Ovary (tissue), 9 donors: ENCODE measurements around the gene GRK6. TPM values are rescaled to one million over a fixed set of nuclear protein-coding genes. Genes with fewer than 3 reads are reported as not detected.

Experiments used
- DNase-seq, 5 donors: peaks; one replicate each; pipeline ENCODE4 v3.0.0-alpha.2; 2019 to 2020
- H3K27ac ChIP-seq, 2 donors: fragments of 200-600 bp; one replicate each; pipeline versions ENCODE4 v1.5.1 to v1.8.0; 2019 to 2022
- H3K27me3 ChIP-seq: fragments of 200-600 bp; one replicate; pipeline ENCODE4 v1.8.0; 2022
- H3K36me3 ChIP-seq: fragments of 200-600 bp; sonication (generic); one replicate; pipeline ENCODE4 v1.5.1; 2019
- H3K4me1 ChIP-seq: one replicate; pipeline ENCODE4 v1.8.1; 2013; ENCODE audit warnings: mild to moderate bottlenecking, moderate library complexity; ENCODE audit not compliant: insufficient read depth
- H3K4me3 ChIP-seq: fragments of 200-600 bp; sonication (generic); one replicate; pipeline ENCODE4 v1.5.1; 2017
- H3K9me3 ChIP-seq, 2 donors: fragments of 200-600 bp in 1 of 2; sonication (generic) in 1 of 2; one replicate each; pipeline versions ENCODE4 v1.5.1 to v1.8.1; 2013 to 2019; ENCODE audit warnings: mild to moderate bottlenecking in 1 of 2, moderate library complexity in 1 of 2
- EP300 ChIP-seq: sonication (generic); formaldehyde crosslinking; IDR thresholded peaks from one replicate; pipeline ENCODE4 v1.6.1; 2017; ENCODE audit warnings: antibody characterized with exemption
- POLR2A ChIP-seq: fragments of 450-650 bp; IDR thresholded peaks from one replicate; pipeline ENCODE4 v1.6.1; 2017; ENCODE audit warnings: antibody characterized with exemption, mild to moderate bottlenecking, moderate library complexity
- WGBS, 3 donors: extraction: QIAGEN DNeasy Blood & Tissue Kit in 1 of 3; methylation state at CpG; one replicate each; pipeline versions ENCODE4 v1.1.5 to v1.1.7; 2013 to 2017; 5-methylcytosine and 5-hydroxymethylcytosine counted together
- intact Hi-C, 4 donors: fragments of 100-400 bp; cut with DNase I; formaldehyde crosslinking; loops; one replicate each; pipeline versions ENCODE4 v1.11.0 to v1.15.1; 2022 to 2023
- polyA plus RNA-seq, 2 donors: library from polyadenylated mRNA; stranded (reverse); fragments of 200-250 nt in 1 of 2; fragments of 350-450 nt in 1 of 2; fragmentation: Illumina TruSeq in 1 of 2; extraction: RNeasy Lipid Tissue Mini Kit (QIAGEN cat#74804) in 1 of 2; gene quantifications; one replicate each; pipeline ENCODE4 v1.2.3, GENCODE V29; 2013 to 2014
- total RNA-seq, 7 donors: library from RNA; depleted of rRNA in 2 of 7; stranded (reverse); fragments of >200 nt in 2 of 7; fragmentation: NEBNext Ultra II Directional in 3 of 7; extraction: Animal tissue kit (Norgen Biotek cat#: 25700) in 3 of 7; gene quantifications; one replicate each; pipeline versions ENCODE4 v1.1.0 to v1.2.4, GENCODE V29; 2016 to 2023
- TF ChIP-seq, protein P1 (sequence below), 3 donors: fragments of 450-650 bp in 2 of 3; fragments of 200-600 bp in 1 of 3; IDR thresholded peaks; one replicate each; pipeline versions ENCODE4 v1.5.1 to v1.8.0; 2016 to 2022; ENCODE audit warnings: antibody characterized with exemption in 3 of 3, mild to moderate bottlenecking in 1 of 3
- donor health status: DM: no; HTN: no; CAD: no; lungs with moderate emphysema.
- donor health status: DM: no; HTN: no; CAD: no.
- donor health status: Bipolar disorder and iron deficiency.
- donor health status: DM: yes; HTN: yes; CAD: no.
- donor health status: DM: no; HTN: no; CAD: no.
- donor health status: DM: yes; HTN: yes; CAD: no.

GRK6 gene
- total and polyA plus RNA-seq, 9 donors, result 5.9 to 30.3 (median 18.6) TPM

DNA sequence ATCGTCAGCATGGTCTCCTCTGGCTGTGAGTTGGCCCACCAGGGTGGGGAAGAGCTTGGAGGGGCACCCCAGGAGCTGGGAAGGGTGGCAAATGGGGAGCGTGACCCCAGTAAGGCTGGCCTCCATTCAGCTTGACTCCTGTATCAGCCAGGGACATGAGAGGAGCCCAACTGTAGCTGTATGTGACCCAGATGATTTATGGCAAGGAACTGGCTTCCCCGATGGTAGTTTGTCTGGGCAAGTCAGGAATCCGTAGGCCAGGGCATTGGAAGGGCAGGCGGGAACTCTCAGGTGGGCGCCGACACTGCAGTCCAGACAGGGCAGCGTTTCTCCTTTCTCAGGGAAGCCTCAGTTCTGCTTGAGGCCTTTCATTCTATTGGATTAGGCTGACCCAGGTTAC is 39.9 kb upstream of the GRK6 start:
- no peaks in the 10 kb centered on the region for H3K4me1 ChIP-seq
- no peaks in the 10 kb centered on the region for H3K27me3 ChIP-seq
- no peak overlapping the region for H3K4me3 ChIP-seq
- H3K36me3 ChIP-seq, result no peaks in the 10 kb centered on the region
- H3K27ac ChIP-seq, result no peak overlapping the region
- intact Hi-C loops, result loop anchor here in 2 of 4 donors (10.0 kb wide), 2 partner anchors 272 to 788 kb away; no protein-coding TSS in a partner anchor
- no peak for TF ChIP-seq EP300
- no peak for DNase-seq
- 75 to 80% (median 80%) methylated on average over 8 of the region's 8 CpGs for WGBS, 3 donors
- no peaks in the 10 kb centered on the region for H3K9me3 ChIP-seq

DNA sequence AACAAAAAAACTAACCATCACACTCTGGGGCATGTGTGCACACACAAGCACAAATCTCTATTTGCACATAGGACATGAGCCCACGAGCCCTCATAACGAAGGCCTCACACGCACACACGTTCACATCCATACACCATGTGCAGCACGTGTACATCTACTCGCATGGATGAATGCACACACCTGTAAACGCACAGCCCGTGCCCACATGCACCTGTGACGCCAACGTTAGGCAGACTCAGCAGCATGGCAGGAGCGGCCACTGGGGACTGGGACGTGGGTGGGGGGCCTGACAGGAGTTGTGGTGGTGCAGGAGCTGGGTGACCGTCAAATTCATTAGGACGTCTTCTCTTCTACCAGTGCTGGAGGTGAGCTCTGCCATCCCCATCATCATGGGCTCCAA is 39.1 kb upstream of the GRK6 start:
- no peaks in the 10 kb centered on the region for H3K4me1 ChIP-seq
- H3K9me3 ChIP-seq, result no peaks in the 10 kb centered on the region
- H3K27me3 ChIP-seq, result no peaks in the 10 kb centered on the region
- H3K36me3 ChIP-seq, result no peaks in the 10 kb centered on the region
- no peak overlapping the region for H3K27ac ChIP-seq
- intact Hi-C loops, result loop anchor here in 2 of 4 donors (10.0 kb wide), 2 partner anchors 273 to 787 kb away; no protein-coding TSS in a partner anchor
- no peak overlapping the region for H3K4me3 ChIP-seq
- 74 to 81% (median 77%) methylated on average over 14 of the region's 14 CpGs for WGBS, 3 donors
- TF ChIP-seq EP300 (no peak), POLR2A (no peak)
- TF ChIP-seq, protein P1, sequence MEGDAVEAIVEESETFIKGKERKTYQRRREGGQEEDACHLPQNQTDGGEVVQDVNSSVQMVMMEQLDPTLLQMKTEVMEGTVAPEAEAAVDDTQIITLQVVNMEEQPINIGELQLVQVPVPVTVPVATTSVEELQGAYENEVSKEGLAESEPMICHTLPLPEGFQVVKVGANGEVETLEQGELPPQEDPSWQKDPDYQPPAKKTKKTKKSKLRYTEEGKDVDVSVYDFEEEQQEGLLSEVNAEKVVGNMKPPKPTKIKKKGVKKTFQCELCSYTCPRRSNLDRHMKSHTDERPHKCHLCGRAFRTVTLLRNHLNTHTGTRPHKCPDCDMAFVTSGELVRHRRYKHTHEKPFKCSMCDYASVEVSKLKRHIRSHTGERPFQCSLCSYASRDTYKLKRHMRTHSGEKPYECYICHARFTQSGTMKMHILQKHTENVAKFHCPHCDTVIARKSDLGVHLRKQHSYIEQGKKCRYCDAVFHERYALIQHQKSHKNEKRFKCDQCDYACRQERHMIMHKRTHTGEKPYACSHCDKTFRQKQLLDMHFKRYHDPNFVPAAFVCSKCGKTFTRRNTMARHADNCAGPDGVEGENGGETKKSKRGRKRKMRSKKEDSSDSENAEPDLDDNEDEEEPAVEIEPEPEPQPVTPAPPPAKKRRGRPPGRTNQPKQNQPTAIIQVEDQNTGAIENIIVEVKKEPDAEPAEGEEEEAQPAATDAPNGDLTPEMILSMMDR (IDR thresholded peaks at IDR 0.05), result no peak
- DNase-seq, result no peak

DNA sequence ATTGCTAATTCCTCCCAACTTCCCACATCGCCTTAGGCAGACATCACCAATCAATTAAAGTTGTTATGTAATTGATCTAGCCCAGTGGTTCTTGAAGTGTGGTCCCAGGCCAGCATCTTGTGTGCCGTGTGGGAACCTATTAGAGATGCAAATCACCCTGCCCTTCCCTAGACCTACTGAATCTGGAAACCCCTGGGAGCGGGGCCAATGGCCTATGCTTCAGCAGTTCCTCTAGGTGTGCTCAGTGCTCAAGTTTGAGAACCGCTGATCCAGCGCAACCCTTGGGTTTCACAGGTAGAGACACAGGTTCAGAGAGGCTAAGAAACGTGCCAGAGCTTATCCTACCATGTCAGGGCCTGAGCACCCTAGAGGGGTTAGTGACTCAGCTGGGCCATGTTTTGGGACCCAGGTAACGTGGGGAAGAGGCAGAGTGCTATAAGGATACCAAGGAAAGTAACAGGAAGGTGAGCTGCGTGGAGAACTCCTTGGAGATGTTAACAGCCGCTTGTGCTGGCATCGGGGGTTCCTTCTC is 37.9 kb upstream of the GRK6 start:
- Histone ChIP-seq H3K9me3 (no peaks in the 10 kb centered on the region), H3K4me3 (no peak overlapping the region), H3K36me3 (no peaks in the 10 kb centered on the region), H3K27ac (no peak overlapping the region), H3K27me3 (no peaks in the 10 kb centered on the region), H3K4me1 (no peaks in the 10 kb centered on the region)
- TF ChIP-seq POLR2A, result no peak
- no peak for TF ChIP-seq EP300
- TF ChIP-seq, protein P1 (IDR thresholded peaks at IDR 0.05), result no peak
- intact Hi-C loops, result loop anchor here in 2 of 4 donors (10.0 kb wide), 2 partner anchors 274 to 786 kb away; no protein-coding TSS in a partner anchor
- DNase-seq, result no peak
- WGBS, 3 donors, result 84 to 89% (median 88%) methylated on average over 10 of the region's 10 CpGs

DNA sequence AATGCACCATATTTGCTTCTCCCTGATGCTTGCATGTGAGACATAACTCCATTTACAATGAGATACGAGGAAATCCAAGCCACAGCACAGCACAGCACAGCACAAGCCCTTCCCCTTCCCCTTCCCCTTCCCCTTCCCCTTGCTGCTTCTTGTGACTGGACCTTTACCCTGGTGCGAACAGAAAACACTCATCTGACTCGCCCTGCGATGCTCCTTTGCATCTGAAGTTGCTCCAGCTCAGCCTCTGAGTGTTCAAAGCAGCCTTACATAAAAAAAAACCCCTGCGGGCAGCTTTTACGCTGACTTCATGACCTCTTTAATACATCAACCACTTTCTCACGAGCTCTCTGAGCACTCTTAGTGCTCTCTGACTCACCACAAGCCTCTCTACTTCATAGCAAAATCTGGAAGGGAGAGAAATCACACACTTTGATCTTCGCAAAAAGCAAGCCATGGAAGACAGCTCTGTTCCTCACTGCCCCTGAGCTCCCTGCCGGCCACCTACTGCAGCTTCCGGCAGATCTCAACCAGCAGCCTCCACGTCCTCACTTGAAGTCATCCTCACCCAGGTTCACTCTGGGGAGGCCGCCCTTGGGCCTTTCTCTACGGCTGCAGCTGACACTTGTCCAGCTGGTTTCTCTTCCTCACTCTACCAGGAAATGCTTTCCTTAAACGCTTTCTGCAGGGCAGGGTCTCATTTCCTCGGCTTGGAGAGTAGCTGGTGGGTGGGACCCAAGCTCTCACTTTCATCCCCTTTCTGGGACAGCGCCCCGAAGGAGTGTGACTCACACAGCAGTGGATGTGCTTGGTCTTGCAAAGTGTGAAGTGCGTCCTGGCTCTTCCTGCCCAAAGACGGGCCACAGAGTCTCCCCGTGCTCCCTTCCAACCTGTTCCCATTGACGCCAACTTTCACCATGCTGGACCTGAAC is 37.0 kb upstream of the GRK6 start:
- intact Hi-C loops, result loop anchor here (2.0 to 10.0 kb wide), 6 partner anchors 63 to 785 kb away; no protein-coding TSS in a partner anchor
- H3K27me3 ChIP-seq, result no peaks in the 10 kb centered on the region
- WGBS, 3 donors, result 35 to 39% (median 37%) methylated on average over 21 of the region's 21 CpGs
- H3K9me3 ChIP-seq, result no peaks in the 10 kb centered on the region
- H3K4me1 ChIP-seq, result no peaks in the 10 kb centered on the region
- H3K36me3 ChIP-seq, result no peaks in the 10 kb centered on the region
- H3K27ac ChIP-seq, result no peak overlapping the region
- H3K4me3 ChIP-seq, result no peak overlapping the region
- TF ChIP-seq POLR2A, result no peak
- TF ChIP-seq, protein P1 (IDR thresholded peaks at IDR 0.05), result no peak
- no peak for TF ChIP-seq EP300
- DNase-seq, result no peak
